Measurements from ENCODE around the gene CACNB4.
"Not testable (repeated sequence)": the region's sequence is repeated elsewhere in the genome, so short reads cannot be mapped to it uniquely, and the experiment has no call there.

Gene CACNB4

GRCh38 chr2:151817929-151818328, 280.9 kb downstream of the CACNB4 start:
- no peak for DNase-seq (ENCODE audit: low read depth)

GRCh38 chr2:151816843-151817242, 282.0 kb downstream of the CACNB4 start:
- no peak for DNase-seq (ENCODE audit: low read depth)

- no peak for DNase-seq (ENCODE audit: low read depth)
Measured at GRCh38 chr2:151815821-151816489, 282.9 kb downstream of the CACNB4 start.

GRCh38 chr2:151810489-151810888, 288.4 kb downstream of the CACNB4 start:
- DNase-seq (ENCODE audit: low read depth): no peak

GRCh38 chr2:151809073-151809383, 289.8 kb downstream of the CACNB4 start:
- DNase-seq (ENCODE audit: low read depth): no peak

GRCh38 chr2:151808258-151809072, 290.4 kb downstream of the CACNB4 start:
- DNase-seq (ENCODE audit: low read depth): no peak

GRCh38 chr2:151805961-151806360, 292.9 kb downstream of the CACNB4 start:
- no peak for DNase-seq (ENCODE audit: low read depth)

- no peak for DNase-seq (ENCODE audit: low read depth)
Measured at GRCh38 chr2:151805343-151805742, 293.5 kb downstream of the CACNB4 start.

- DNase-seq (ENCODE audit: low read depth): no peak
Measured at GRCh38 chr2:151803811-151804210, 295.0 kb downstream of the CACNB4 start.

GRCh38 chr2:151802315-151802714, 296.5 kb downstream of the CACNB4 start:
- no peak for DNase-seq (ENCODE audit: low read depth)

GRCh38 chr2:151799886-151800292, 299.0 kb downstream of the CACNB4 start:
- DNase-seq (ENCODE audit: low read depth): no peak

GRCh38 chr2:151796774-151797173, 302.1 kb downstream of the CACNB4 start:
- DNase-seq (ENCODE audit: low read depth): no peak

- no peak for DNase-seq (ENCODE audit: low read depth)
Measured at GRCh38 chr2:151795646-151796240, 303.1 kb downstream of the CACNB4 start.

- DNase-seq (ENCODE audit: low read depth): not testable (repeated sequence)
Measured at GRCh38 chr2:151794422-151794821, 304.4 kb downstream of the CACNB4 start.

GRCh38 chr2:151793123-151793522, 305.7 kb downstream of the CACNB4 start:
- no peak for DNase-seq (ENCODE audit: low read depth)

GRCh38 chr2:151792589-151792988, 306.3 kb downstream of the CACNB4 start:
- DNase-seq (ENCODE audit: low read depth): no peak

GRCh38 chr2:151791545-151791944, 307.3 kb downstream of the CACNB4 start:
- no peak for DNase-seq (ENCODE audit: low read depth)

- no peak for DNase-seq (ENCODE audit: low read depth)
Measured at GRCh38 chr2:151790689-151791088, 308.2 kb downstream of the CACNB4 start.

- no peak for DNase-seq (ENCODE audit: low read depth)
Measured at GRCh38 chr2:151789055-151789834, 309.6 kb downstream of the CACNB4 start.

- no peak for DNase-seq (ENCODE audit: low read depth)
Measured at GRCh38 chr2:151786483-151786882, 312.4 kb downstream of the CACNB4 start.

- no peak for DNase-seq (ENCODE audit: low read depth)
Measured at GRCh38 chr2:151786077-151786476, 312.8 kb downstream of the CACNB4 start.

GRCh38 chr2:151783133-151783520, 315.7 kb downstream of the CACNB4 start:
- DNase-seq (ENCODE audit: low read depth): no peak

Data from T-helper 22 cell (primary cell).